Sigmoid colon (tissue), 4 donors: Measurements from ENCODE around the gene CARD10.

Experiments
- POLR2A ChIP-seq, 2 donors: fragments of 450-650 bp; IDR thresholded peaks; one replicate each; pipeline ENCODE4 v1.6.1; 2016; ENCODE audit warnings: antibody characterized with exemption in 2 of 2, mild to moderate bottlenecking in 2 of 2, moderate library complexity in 2 of 2
- POLR2AphosphoS5 ChIP-seq, 4 donors: sonication (generic); formaldehyde crosslinking; IDR thresholded peaks; one replicate each; pipeline ENCODE4 v1.6.1; 2017; ENCODE audit warnings: antibody characterized with exemption in 4 of 4
- TF ChIP-seq, protein P1 (sequence below), 4 experiments: fragments of 450-650 bp in 3 of 4; fragments of 200-600 bp in 1 of 4; IDR thresholded peaks; one replicate each; pipeline ENCODE4 v1.5.1; 2016 to 2019; ENCODE audit warnings: antibody characterized with exemption in 4 of 4, mild to moderate bottlenecking in 3 of 4, moderate library complexity in 2 of 4

DNA sequence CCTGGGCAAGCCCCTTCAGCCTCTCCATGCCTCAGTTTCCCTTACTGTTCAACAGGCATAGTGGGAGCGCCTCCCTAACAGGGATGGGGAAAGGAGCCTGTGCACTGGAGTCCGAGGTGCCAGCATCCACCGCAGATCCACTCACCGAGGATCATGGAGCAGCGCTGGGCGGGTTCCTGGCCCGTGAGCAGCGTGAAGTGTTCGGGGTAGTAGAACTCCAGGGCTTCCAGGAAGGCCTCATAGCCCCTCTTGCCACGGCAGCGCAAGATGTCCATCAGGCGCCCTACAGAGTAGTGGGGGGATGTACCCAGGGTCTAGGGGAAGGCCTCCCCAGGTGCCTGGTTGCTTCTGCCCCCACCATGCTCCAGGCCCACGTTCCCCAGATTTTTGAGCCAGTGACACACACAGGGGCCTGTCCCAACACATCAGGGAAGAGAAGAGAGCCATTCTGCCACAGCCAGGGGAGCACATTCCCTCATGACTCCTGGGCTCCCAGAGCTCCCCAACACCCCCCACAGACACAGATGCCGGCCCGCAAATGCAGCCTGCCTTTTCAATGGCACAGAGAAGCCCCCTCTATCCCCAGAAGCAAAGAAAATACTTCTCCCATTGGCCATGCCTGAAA is 1.3 kb downstream of the CARD10 start:
- TF ChIP-seq, protein P1, sequence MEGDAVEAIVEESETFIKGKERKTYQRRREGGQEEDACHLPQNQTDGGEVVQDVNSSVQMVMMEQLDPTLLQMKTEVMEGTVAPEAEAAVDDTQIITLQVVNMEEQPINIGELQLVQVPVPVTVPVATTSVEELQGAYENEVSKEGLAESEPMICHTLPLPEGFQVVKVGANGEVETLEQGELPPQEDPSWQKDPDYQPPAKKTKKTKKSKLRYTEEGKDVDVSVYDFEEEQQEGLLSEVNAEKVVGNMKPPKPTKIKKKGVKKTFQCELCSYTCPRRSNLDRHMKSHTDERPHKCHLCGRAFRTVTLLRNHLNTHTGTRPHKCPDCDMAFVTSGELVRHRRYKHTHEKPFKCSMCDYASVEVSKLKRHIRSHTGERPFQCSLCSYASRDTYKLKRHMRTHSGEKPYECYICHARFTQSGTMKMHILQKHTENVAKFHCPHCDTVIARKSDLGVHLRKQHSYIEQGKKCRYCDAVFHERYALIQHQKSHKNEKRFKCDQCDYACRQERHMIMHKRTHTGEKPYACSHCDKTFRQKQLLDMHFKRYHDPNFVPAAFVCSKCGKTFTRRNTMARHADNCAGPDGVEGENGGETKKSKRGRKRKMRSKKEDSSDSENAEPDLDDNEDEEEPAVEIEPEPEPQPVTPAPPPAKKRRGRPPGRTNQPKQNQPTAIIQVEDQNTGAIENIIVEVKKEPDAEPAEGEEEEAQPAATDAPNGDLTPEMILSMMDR (IDR thresholded peaks at IDR 0.05) = no peak
- TF ChIP-seq POLR2A (IDR thresholded peaks at IDR 0.05) = no peak
- no peak for TF ChIP-seq POLR2AphosphoS5 (IDR thresholded peaks at IDR 0.05)
